ENCODE data around the gene RBM24.
"Not testable (repeated sequence)": the region's sequence is repeated elsewhere in the genome, so short reads cannot be mapped to it uniquely, and the experiment has no call there.

Gene RBM24

DNA sequence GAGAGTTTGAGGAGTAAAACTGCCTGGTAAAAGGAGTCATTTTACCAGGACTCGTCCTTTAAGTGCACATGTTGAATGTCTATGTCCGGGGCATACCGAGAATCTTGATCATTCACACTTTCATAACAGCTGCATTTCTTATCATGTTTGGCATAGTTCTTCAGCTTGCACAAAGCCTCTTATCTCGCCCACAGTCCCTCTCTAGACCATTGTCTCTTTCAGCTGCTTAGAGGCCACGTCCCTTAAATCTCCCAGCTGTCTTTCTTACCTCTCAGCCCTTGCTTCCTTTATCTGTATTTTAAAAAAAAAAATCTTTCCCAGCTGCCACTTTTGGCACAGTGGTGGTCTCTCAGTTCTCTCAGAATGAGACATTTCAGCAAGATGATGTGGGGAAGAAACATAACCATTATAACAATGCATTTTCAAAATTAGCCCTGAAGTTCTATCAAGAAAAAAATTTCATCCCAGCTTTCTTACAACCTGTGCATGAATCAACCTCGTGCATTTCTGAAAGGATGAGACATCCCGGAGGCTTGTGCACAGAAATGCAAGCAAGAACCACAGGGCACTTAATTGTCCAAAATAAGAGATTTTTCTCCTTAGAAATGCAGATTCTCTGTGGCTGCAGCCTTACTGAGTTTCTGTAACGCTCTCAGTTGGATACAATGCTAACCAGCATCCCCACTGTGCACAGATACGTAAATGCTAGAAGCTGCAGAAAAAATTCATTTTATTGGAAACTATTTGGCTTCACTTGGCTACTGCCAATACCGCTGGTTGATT is 24.2 kb downstream of the RBM24 start:
- H3K27ac ChIP-seq (ENCODE audit: low read length), result no peak overlapping the region
- no CpG with 5 or more reads among the region's 10 CpGs for WGBS (ENCODE audit: insufficient coverage, insufficient read length)
- DNase-seq (ENCODE audit: low read depth, low spot score), result no peak
- no peaks in the 10 kb centered on the region for H3K9me3 ChIP-seq (ENCODE audit: control insufficient read depth, insufficient read depth, low read length)
- no peaks in the 10 kb centered on the region for H3K36me3 ChIP-seq (ENCODE audit: control insufficient read depth, insufficient read depth, low read length)
- no peaks in the 10 kb centered on the region for H3K27me3 ChIP-seq (ENCODE audit: control insufficient read depth, insufficient read depth, low read length)
- no peaks in the 10 kb centered on the region; the same call in 1 of the 2 replicates for H3K4me1 ChIP-seq (ENCODE audit: control insufficient read depth, insufficient read depth, low read length)
- H3K4me3 ChIP-seq (ENCODE audit: low read length), result no peak overlapping the region

DNA sequence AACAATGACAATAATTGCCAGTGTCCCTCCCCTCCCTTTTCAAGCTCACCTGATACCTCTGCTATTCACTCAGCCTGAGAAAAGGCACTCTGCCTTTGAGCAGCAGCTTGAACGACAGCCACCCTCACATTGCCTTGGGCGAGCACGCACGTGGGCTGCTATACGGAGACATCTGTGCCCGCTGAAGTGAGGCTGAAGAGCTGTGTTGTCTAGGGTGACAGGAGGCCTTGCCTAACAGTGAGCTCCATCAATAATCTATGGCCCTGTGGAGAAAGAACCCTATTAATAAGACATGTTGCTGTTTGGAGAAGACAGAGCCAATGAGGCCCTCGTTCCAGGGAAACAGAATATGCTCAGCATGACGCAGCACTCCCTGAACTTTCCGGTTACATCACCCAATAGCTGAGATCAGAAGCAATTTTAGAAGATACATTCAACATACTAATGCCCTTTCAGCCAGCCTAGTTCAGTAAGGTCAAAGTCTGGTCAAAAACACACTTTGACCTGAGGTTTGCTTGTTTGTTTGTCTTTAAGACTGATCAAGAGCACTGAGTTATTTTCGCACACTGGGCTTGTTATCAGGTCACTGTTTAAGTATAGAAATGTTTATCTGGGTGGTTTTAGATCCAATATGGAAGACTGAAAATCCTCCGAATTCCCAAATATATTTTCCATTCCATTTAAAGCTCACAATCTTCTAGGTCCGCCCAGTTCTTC is 30.6 kb downstream of the RBM24 start:
- Histone ChIP-seq H3K9me3 (ENCODE audit: control insufficient read depth, insufficient read depth, low read length) (no peaks in the 10 kb centered on the region), H3K27ac (ENCODE audit: low read length) (no peak overlapping the region), H3K4me1 (ENCODE audit: control insufficient read depth, insufficient read depth, low read length) (peaks cover 1% of the 10 kb centered on the region; the same call in 1 of the 2 replicates), H3K27me3 (ENCODE audit: control insufficient read depth, insufficient read depth, low read length) (no peaks in the 10 kb centered on the region), H3K4me3 (ENCODE audit: low read length) (no peak overlapping the region), H3K36me3 (ENCODE audit: control insufficient read depth, insufficient read depth, low read length) (no peaks in the 10 kb centered on the region)
- WGBS (ENCODE audit: insufficient coverage, insufficient read length), result no CpG with 5 or more reads among the region's 12 CpGs
- no peak for DNase-seq (ENCODE audit: low read depth, low spot score)

DNA sequence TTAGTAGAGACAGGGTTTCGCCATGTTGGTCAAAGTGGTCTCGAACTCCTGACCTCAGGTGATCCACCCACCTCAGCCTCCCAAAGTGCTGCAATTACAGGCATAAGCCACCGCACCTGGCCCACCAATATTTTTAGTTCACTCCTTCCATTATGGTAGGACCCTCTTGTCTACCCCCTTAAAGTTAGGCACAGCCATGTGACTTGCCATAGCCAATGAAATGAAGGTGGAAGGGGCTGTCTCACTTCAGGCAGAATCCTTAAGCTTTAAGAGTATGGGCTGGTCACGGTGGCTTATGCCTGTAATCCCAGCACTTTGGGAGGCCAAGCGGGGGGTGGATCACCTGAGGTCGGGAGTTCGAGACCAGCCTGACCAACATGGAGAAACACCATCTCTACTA is 32.1 kb downstream of the RBM24 start:
- not testable (repeated sequence) for H3K27ac ChIP-seq (ENCODE audit: low read length); H3K9me3 ChIP-seq (ENCODE audit: control insufficient read depth, insufficient read depth, low read length); H3K36me3 ChIP-seq (ENCODE audit: control insufficient read depth, insufficient read depth, low read length); DNase-seq (ENCODE audit: low read depth, low spot score); H3K4me1 ChIP-seq (ENCODE audit: control insufficient read depth, insufficient read depth, low read length); H3K27me3 ChIP-seq (ENCODE audit: control insufficient read depth, insufficient read depth, low read length); H3K4me3 ChIP-seq (ENCODE audit: low read length)
- no CpG with 5 or more reads among the region's 7 CpGs for WGBS (ENCODE audit: insufficient coverage, insufficient read length)

DNA sequence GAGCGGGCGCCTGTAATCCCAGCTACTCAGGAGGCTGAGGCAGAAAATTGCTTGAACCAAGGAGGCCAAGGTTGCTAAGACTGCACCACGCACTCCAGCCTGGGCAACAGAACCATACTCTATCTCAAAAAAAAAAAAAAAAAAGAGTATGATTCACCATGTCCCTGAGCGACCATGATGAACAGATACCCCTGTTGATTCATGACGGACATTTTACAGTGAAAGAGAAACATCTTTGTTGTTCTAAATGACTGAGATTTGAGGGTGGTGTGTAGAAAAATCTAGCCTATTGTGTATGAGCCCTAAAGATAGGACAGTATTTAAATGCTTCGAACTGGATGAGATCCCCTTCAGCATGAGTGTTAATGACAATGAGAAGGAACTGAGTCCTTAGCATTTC is 32.8 kb downstream of the RBM24 start:
- Histone ChIP-seq H3K9me3 (ENCODE audit: control insufficient read depth, insufficient read depth, low read length) (no peaks in the 10 kb centered on the region), H3K27me3 (ENCODE audit: control insufficient read depth, insufficient read depth, low read length) (no peaks in the 10 kb centered on the region), H3K4me1 (ENCODE audit: control insufficient read depth, insufficient read depth, low read length) (peaks cover 1% of the 10 kb centered on the region; the same call in 1 of the 2 replicates), H3K36me3 (ENCODE audit: control insufficient read depth, insufficient read depth, low read length) (no peaks in the 10 kb centered on the region), H3K27ac (ENCODE audit: low read length) (no peak overlapping the region), H3K4me3 (ENCODE audit: low read length) (no peak overlapping the region)
- DNase-seq (ENCODE audit: low read depth, low spot score), result no peak
- WGBS (ENCODE audit: insufficient coverage, insufficient read length), result no CpG with 5 or more reads among the region's 6 CpGs

DNA sequence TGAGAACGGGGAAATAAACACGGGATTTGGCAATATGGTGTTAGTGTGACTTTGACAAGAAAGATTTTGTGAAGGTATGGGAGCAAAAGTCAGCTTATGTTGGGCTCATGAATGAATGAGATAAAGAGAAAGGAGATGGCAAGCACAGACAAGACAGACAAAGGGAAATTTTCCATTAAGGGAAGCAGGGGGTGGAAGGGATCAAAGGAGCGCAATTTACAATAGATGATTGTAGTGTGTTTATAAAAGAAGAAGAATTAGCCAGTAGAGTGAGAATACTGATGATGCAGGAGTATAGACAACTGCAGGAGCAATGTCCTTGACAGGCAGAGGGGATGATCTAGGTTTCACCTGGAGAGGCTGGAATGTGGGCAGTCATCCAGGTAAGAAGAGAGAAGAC is 34.1 kb downstream of the RBM24 start:
- DNase-seq (ENCODE audit: low read depth, low spot score), result no peak
- Histone ChIP-seq H3K27me3 (ENCODE audit: control insufficient read depth, insufficient read depth, low read length) (no peaks in the 10 kb centered on the region), H3K4me3 (ENCODE audit: low read length) (no peak overlapping the region), H3K27ac (ENCODE audit: low read length) (no peak overlapping the region), H3K36me3 (ENCODE audit: control insufficient read depth, insufficient read depth, low read length) (no peaks in the 10 kb centered on the region), H3K4me1 (ENCODE audit: control insufficient read depth, insufficient read depth, low read length) (peaks cover 1% of the 10 kb centered on the region; the same call in 1 of the 2 replicates), H3K9me3 (ENCODE audit: control insufficient read depth, insufficient read depth, low read length) (no peaks in the 10 kb centered on the region)
- WGBS (ENCODE audit: insufficient coverage, insufficient read length), result 100% methylated on average over 1 of the region's 3 CpGs

DNA sequence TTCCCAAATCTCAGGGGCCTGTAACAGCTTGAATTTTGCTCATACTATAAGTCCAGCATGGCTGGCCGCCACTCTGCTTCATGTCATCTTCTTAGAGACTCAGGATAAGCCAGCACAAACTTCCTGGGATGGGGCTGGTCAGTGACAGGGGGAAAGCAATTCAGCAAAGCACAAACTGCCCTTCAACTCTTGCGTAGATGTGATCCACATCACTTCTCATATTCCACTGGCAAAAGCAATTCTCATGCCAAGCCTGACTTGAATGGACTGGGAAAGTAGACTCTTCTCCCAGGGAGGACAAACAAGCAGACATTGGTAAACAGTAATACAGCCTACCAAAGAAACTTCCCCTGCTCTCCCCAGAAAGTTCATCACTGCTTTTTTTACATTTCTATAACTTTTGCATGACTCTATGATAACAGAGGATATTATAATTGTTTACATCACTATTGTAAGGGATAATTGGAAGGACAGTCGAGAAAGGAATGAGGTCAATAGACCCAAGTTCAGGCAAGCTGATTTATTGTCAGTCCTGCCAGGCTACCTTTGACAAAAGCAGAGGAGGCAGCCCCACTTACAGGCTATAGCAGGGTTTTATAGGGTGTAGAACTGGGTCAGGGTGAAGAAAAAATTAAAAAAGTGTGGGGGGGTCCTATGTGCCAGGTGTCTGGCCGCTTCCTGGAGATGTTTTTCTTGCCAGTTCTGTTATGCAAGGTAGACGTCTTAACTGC is 37.4 kb downstream of the RBM24 start:
- no peak overlapping the region for H3K4me3 ChIP-seq (ENCODE audit: low read length)
- H3K9me3 ChIP-seq (ENCODE audit: control insufficient read depth, insufficient read depth, low read length), result no peaks in the 10 kb centered on the region
- no peaks in the 10 kb centered on the region for H3K4me1 ChIP-seq (ENCODE audit: control insufficient read depth, insufficient read depth, low read length)
- H3K27me3 ChIP-seq (ENCODE audit: control insufficient read depth, insufficient read depth, low read length), result no peaks in the 10 kb centered on the region
- DNase-seq (ENCODE audit: low read depth, low spot score), result no peak
- no peaks in the 10 kb centered on the region for H3K36me3 ChIP-seq (ENCODE audit: control insufficient read depth, insufficient read depth, low read length)
- no CpG with 5 or more reads among the region's 5 CpGs for WGBS (ENCODE audit: insufficient coverage, insufficient read length)
- no peak overlapping the region for H3K27ac ChIP-seq (ENCODE audit: low read length)

DNA sequence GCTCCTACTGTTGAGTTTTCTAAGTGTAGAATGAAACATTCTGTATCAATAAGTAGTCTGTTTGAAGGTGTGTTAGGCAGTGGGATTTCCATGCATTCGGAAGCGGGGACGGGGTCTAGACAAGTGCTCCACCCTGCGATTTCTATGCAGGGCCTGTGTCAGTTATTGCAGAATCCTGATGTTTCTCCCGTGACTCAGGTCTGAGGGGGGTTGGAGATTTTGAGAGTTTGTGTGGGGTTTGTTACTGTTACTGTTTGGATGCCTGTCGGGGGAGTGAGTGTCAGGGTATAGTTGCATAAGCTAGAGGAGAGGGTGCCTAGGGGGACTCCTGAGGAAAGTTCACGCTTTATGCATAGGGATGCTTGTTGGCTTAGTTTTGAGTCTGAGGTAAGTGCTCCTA is 39.1 kb downstream of the RBM24 start:
- not testable (repeated sequence) for H3K4me3 ChIP-seq (ENCODE audit: low read length); H3K27ac ChIP-seq (ENCODE audit: low read length); H3K27me3 ChIP-seq (ENCODE audit: control insufficient read depth, insufficient read depth, low read length); H3K36me3 ChIP-seq (ENCODE audit: control insufficient read depth, insufficient read depth, low read length); DNase-seq (ENCODE audit: low read depth, low spot score); H3K4me1 ChIP-seq (ENCODE audit: control insufficient read depth, insufficient read depth, low read length); H3K9me3 ChIP-seq (ENCODE audit: control insufficient read depth, insufficient read depth, low read length)
- no CpG with 5 or more reads among the region's 7 CpGs for WGBS (ENCODE audit: insufficient coverage, insufficient read length)

DNA sequence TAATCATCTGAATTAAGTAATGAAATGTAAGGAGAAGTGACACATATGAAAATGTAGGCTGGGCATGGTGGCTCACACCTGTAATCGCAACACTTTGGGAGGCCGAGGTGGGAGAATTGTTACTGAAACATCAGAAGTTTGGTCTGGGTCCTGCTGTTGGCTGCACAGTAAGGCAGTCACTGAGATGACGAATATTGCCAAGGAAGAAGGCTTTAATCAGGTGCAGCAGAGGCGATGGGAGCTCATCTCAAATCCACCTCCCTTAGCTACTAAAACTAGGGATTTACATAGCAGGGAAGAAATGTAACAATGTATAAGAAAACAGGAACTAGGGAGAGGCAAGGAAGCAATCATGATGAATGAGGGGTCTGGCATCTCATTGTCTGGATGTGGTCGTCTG is 50.1 kb downstream of the RBM24 start:
- H3K9me3 ChIP-seq (ENCODE audit: control insufficient read depth, insufficient read depth, low read length), result no peaks in the 10 kb centered on the region
- no peaks in the 10 kb centered on the region for H3K4me1 ChIP-seq (ENCODE audit: control insufficient read depth, insufficient read depth, low read length)
- no peak overlapping the region for H3K27ac ChIP-seq (ENCODE audit: low read length)
- DNase-seq (ENCODE audit: low read depth, low spot score), result no peak
- H3K4me3 ChIP-seq (ENCODE audit: low read length), result no peak overlapping the region
- H3K36me3 ChIP-seq (ENCODE audit: control insufficient read depth, insufficient read depth, low read length), result no peaks in the 10 kb centered on the region
- no peaks in the 10 kb centered on the region for H3K27me3 ChIP-seq (ENCODE audit: control insufficient read depth, insufficient read depth, low read length)
- no CpG with 5 or more reads among the region's 5 CpGs for WGBS (ENCODE audit: insufficient coverage, insufficient read length)

DNA sequence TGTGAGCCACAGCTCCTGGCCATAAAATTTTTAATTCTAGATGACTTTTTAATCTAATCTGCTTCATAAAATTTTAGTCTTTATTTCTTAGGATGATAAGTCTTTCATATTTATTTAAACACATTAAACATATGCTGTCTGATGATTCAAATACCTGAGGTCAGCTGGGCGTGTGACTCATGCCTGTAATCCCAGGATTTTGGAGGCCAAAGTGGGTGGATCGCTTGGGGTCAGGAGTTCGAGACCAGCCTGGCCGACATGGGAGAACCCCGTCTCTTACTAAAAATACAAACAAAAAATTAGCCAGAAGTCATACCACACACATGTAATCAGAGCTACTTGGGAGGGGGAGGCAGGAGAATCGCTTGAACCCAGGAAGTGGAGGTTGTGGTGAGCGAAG is 53.1 kb downstream of the RBM24 start:
- Histone ChIP-seq H3K4me1 (ENCODE audit: control insufficient read depth, insufficient read depth, low read length) (no peaks in the 10 kb centered on the region), H3K9me3 (ENCODE audit: control insufficient read depth, insufficient read depth, low read length) (no peaks in the 10 kb centered on the region), H3K36me3 (ENCODE audit: control insufficient read depth, insufficient read depth, low read length) (no peaks in the 10 kb centered on the region), H3K27me3 (ENCODE audit: control insufficient read depth, insufficient read depth, low read length) (no peaks in the 10 kb centered on the region), H3K27ac (ENCODE audit: low read length) (no peak overlapping the region), H3K4me3 (ENCODE audit: low read length) (no peak overlapping the region)
- WGBS (ENCODE audit: insufficient coverage, insufficient read length), result no CpG with 5 or more reads among the region's 7 CpGs
- no peak for DNase-seq (ENCODE audit: low read depth, low spot score)

DNA sequence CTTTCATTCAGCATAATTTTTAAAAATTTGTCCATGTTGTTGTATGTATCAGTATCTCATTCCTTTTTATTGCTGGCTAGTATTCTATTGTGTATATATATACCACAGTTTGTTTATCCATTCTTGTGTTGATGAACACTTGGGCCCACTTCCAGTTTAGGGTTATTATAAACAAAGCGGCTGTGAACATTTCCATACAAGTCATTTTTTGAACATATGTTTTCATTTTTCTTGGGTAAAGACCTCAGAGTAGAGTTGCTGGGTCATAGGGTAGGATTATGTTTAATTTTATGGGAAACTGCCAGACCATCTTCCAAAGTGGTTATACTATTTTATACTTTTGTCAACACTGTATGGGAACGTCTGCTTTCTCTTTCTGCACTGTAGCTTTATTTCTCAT is 55.3 kb downstream of the RBM24 start:
- no peaks in the 10 kb centered on the region for H3K9me3 ChIP-seq (ENCODE audit: control insufficient read depth, insufficient read depth, low read length)
- H3K27ac ChIP-seq (ENCODE audit: low read length), result no peak overlapping the region
- no CpG with 5 or more reads among the region's 2 CpGs for WGBS (ENCODE audit: insufficient coverage, insufficient read length)
- no peaks in the 10 kb centered on the region for H3K27me3 ChIP-seq (ENCODE audit: control insufficient read depth, insufficient read depth, low read length)
- DNase-seq (ENCODE audit: low read depth, low spot score), result no peak
- no peaks in the 10 kb centered on the region for H3K36me3 ChIP-seq (ENCODE audit: control insufficient read depth, insufficient read depth, low read length)
- H3K4me1 ChIP-seq (ENCODE audit: control insufficient read depth, insufficient read depth, low read length), result no peaks in the 10 kb centered on the region
- H3K4me3 ChIP-seq (ENCODE audit: low read length), result no peak overlapping the region

Data from iPS DF 6.9 (cell line).